SKM-1 treated with dmso at 0.1 percent for 144 hours (cell line): ENCODE measurements around the gene TGDS.
A peak's percentile ranks its signal among the peaks of the same experiment; 100 is the strongest.
"Not testable (repeated sequence)": the region's sequence is repeated elsewhere in the genome, so short reads cannot be mapped to it uniquely, and the experiment has no call there.

Experiments
- DNase-seq: peaks from one replicate; lab custom pipeline; 2025; ENCODE audit not compliant: unreplicated experiment; lab: John Stamatoyannopoulos, UW

The TGDS gene

GRCh38 chr13:94595950-94596574 is at the start of gene TGDS:
TSS of gene TGDS (minus strand) at chr13:94596152. CDS start at chr13:94596136, 16 bp downstream.
- DNase-seq, result peak; percentile 86

GRCh38 chr13:94641409-94641941 is 45.5 kb upstream of the TGDS start:
- DNase-seq, result no peak

GRCh38 chr13:94640721-94641120 is 44.8 kb upstream of the TGDS start:
- no peak for DNase-seq

- DNase-seq, result not testable (repeated sequence)
These were observed 41.7 kb upstream of the TGDS start for GRCh38 chr13:94637677-94638076.

- no peak for DNase-seq
These were observed 41.1 kb upstream of the TGDS start for GRCh38 chr13:94636942-94637578.

GRCh38 chr13:94636096-94636495 is 40.1 kb upstream of the TGDS start:
- DNase-seq, result not testable (repeated sequence)

GRCh38 chr13:94632226-94632980 is 36.5 kb upstream of the TGDS start:
- DNase-seq, result no peak

GRCh38 chr13:94630858-94631257 is 34.9 kb upstream of the TGDS start:
- DNase-seq, result no peak

GRCh38 chr13:94623316-94623715 is 27.4 kb upstream of the TGDS start:
- no peak for DNase-seq

GRCh38 chr13:94622344-94622743 is 26.4 kb upstream of the TGDS start:
- DNase-seq, result peak; percentile 41

GRCh38 chr13:94620286-94620896 is 24.4 kb upstream of the TGDS start:
- DNase-seq, result peak; percentile 11

- no peak for DNase-seq
These were observed 21.5 kb upstream of the TGDS start for GRCh38 chr13:94617389-94618000.

- DNase-seq, result no peak
These were observed 17.1 kb upstream of the TGDS start for GRCh38 chr13:94613051-94613450.

- no peak for DNase-seq
These were observed 16.1 kb upstream of the TGDS start for GRCh38 chr13:94612050-94612449.

GRCh38 chr13:94610475-94610874 is 14.5 kb upstream of the TGDS start:
- no peak for DNase-seq

- no peak for DNase-seq
These were observed 13.2 kb upstream of the TGDS start for GRCh38 chr13:94609196-94609595.

- DNase-seq, result no peak
These were observed 12.6 kb upstream of the TGDS start for GRCh38 chr13:94608586-94608985.

- DNase-seq, result no peak
These were observed 12.0 kb upstream of the TGDS start for GRCh38 chr13:94607939-94608338.

GRCh38 chr13:94607056-94607455 is 11.1 kb upstream of the TGDS start:
- no peak for DNase-seq

- no peak for DNase-seq
These were observed 6.5 kb upstream of the TGDS start for GRCh38 chr13:94602467-94602866.
